Left renal cortex interstitium (tissue), 4 donors: ENCODE data around the gene AP3D1. TPM values are rescaled to one million over a fixed set of nuclear protein-coding genes. Genes with fewer than 3 reads are reported as not detected.

ENCODE experiments used
- DNase-seq, 4 donors: peaks; one replicate each; pipeline ENCODE4 v3.0.0-alpha.2; 2013; ENCODE audit warnings: low read depth in 4 of 4, low spot score in 2 of 4, missing footprints in 1 of 4
- polyA plus RNA-seq, 4 donors: library from polyadenylated mRNA; unstranded; fragments of 120-200 nt; gene quantifications; one replicate each; pipeline ENCODE4 v1.2.1, GENCODE V29; 2013; ENCODE audit not compliant: insufficient read length in 4 of 4

Gene AP3D1
- polyA plus RNA-seq, 4 donors, result 92.0 to 128 (median 113) TPM

- no peak for DNase-seq
Measured at GRCh38 chr19:2070986-2071673, 80.2 kb downstream of the AP3D1 start.

DNA sequence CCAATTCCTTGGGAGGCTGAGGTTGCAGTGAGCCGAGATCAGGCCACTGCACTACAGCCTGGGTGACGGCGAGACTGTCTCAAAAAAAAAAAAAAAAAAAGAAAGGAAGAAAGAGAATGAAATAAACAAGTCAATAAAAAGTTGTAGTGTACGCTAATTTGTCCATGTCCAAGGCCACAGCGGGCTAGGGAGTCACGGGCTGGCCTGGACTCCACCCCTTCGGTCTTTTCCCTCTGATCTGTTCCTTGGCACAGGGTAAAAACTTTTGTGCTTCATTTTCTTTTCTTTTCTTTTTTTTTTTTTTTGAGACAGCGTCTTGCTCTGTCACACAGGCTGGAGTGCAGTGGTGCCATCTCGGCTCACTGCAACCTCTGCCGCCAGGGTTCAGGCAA, 80.9 kb downstream of the AP3D1 start:
- DNase-seq, result no peak

DNA sequence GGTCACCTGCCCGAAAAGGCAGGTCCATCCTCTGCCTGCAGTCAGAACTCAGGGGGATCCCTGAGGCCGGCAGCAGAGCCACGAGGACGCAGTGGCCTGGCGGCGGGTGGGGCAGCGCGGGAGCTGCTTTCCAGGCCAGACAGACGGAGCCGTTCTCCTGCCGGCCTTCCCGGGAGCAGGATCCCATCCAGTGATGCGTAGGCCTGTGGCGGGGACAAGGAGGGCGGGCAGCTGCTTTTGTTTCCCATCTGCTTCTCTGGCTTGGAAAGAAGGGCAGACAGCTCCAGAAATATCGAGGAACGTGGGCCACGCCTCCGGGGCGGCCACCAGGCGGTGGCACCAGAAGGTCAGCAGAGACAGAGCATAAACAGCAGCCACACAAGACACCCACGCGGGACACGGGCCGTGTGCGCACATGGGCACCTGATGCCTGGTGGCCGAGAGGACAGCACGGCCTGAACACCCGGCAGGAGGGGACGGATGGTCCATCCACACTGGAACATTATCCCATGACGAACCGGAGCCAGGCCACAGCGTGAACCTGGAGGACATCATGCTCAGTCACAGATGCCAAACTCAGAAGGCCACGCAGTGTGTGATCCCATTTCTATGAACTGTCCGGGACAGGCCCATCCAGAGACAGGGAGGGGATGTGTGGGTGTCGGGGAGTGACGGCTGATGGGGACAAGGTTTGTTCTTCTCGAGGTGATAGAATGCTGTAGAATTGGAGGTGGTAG, 86.4 kb downstream of the AP3D1 start:
- DNase-seq, result no peak

DNA sequence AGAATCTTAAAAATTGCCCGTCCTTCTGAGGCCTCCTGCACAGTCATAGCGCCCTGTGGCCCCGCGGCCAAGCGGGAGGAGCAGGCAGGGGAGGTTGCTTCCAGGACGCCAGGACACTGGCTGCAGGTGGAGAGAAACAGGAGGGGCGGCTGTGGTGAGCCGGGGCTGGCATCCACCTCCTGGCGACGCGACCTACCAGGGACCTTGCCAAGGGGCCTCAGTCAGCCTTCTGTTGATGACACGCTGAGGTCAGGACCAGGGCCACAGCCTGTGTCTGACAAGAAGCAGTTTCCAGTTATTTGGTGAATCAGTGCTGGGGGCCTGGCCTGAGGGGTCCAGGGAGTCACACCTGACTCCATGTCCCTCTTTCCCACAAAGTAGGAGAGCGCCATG, 87.0 kb downstream of the AP3D1 start:
- DNase-seq, result no peak

DNA sequence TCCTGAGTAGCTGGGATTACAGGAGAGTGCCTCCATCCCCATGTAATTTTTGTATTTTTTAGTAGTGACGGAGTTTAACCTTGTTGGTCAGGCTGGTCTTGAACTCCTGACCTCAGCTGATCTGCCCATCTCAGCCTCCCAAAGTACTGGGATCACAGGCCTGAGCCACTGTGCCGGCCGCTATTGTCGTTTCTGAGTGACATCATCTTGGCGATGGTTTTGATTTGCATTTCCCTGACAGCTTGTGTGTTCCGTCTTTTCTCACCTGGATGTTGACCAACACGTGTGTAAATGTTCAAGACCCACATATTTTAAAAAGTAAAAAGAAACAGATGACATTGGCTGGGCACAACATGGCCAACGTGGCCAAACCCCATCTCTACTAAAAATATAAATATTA, 87.5 kb downstream of the AP3D1 start:
- no peak for DNase-seq

DNA sequence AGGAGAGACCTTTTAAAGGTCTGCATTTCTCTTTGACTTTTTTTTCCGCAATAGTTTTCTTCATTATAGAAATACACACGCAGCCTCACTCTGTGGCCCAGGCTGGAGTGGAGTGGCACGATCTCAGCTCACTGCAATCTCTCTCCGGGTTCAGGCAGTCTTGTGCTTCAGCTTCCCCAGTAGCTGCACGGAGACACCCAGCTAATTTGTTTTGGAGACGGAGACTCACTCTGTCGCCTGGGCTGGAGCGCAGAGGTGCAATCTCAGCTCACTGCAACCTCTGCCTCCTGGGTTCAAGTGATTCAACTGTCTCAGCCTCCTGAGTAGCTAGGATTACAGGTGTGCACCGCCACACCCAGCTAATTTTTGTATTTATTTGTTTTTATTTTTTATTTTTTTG, 88.6 kb downstream of the AP3D1 start:
- no peak for DNase-seq

DNA sequence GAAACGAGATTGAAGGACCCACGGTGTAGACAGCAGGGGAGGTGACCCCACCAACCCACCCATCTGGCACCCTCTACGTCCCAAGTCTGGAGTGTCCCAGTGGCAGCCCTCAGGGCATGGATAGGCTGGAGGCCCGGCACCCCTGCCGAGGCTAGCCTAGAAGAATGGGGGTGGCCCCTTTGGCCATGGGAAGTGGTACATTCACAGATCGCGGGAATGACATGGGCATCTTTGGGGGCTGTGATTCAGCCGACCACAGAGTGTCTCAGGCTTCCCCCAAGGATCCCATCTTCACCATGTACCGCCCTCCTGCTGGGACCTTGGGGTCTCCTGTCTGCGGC, 89.0 kb downstream of the AP3D1 start:
- DNase-seq, result no peak

GRCh38 chr19:2061495-2062388, 89.6 kb downstream of the AP3D1 start:
- DNase-seq, result peak in 3 of 4 donors; percentile 96 to 97 (median 96)

DNA sequence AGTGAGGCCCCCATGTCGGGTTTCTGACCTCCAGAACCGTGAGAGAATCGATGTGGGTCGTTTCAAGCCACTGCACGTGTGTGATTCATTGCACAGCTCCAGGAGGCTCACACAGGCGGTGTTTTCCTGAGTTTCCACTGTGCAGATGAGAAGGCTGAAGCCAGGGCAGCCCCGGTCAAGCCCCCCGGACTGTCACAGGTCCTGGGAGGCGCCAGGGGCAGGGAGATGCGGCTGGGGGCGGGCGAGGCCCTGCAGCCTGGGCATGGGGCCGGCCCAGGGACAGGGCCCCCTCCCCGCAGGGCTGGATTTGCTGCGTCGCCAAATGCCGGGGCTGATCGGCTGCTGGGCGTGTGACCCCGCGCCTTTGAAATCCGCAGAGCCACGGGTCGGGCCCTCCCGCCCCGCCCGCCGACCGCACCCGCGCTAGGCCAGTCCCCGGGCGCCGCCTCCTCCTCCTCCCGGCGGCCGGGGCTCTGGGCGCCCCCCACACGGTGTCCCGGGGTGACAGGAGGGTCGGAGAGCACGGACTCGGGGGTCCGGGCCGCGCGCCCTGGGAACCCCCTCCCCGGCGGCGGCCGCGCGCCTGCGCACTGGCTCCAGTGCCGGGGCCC, 90.4 kb downstream of the AP3D1 start:
- DNase-seq, result no peak

DNA sequence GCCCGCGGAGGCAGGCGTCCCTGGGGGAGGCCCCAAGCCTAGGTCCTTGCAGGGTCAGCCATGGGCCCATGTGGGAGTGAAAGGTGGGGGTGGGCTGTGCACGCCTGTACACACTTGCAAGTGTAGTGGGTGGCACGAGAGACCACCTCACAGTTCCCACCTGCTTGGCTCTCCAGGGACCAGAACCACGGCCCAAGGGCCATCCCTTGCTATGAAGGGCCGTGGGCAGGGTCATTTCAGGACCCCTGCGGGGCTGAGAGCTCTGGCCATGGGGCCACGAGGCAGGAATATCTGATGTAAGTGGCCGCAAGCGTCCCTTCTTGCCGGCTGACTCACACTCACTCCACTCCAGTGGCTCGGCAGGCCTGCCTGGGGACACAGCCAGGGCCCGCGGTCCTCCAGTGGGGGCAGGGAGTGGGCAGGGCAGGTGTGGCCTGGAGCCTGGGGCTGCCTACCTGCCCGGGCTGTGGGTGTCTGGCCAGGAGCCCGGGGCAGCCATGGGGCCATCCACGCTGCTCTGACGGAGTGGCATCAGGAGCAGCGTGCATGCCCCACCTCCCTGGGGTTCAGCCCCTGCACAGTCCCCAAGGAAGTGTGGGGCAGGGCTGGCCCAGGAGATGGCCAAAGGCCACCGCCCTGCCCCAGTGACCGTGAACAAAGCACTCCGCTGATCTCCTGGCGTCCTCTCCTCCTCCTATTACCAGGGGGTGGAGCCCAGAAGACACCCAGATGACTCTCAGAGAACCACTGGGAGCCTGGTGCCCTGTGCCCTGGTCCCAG, 91.8 kb downstream of the AP3D1 start:
- DNase-seq, result no peak

DNA sequence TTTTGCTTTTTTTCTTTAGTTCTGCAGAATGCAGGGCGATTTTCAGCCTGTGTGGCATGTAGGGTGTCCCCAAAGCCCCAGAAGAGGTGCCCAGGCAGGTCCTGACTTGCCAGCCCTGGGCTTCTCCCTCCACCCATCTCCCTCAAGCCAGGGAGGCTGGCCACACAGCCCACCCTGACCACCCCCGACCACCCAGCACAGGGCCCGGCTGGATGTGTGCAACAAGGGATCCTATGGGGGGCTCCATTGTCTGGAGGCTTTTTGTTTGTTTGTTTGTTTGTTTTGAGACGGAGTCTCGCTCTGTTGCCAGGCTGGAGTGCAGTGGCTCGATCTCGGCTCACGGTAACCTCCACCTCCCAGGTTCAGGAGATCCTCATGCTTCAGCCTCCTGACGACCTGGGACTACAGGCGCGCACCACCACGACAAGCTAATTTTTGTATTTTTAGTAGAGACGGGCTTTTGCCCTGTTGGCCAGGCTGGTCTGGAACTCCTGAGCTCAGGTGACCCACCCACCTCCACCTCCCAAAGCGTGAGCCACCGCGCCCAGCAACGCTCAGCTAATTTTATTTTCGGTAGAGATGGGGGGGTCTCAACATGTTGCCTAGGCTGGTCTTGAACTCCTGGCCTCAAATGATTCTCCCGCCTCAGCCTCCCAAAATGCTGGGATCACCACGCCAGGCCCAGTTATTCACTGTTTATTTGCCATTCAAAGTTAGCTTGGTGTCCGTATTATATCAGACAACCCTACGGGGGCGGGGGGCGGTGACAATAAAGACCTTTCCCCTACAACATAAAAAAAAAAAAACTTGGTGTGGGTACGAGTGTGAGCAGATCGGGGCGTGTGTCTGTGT, 92.6 kb downstream of the AP3D1 start:
- no peak for DNase-seq

- no peak for DNase-seq
Measured at GRCh38 chr19:2057484-2058469, 93.6 kb downstream of the AP3D1 start.

- no peak for DNase-seq
Measured at GRCh38 chr19:2056837-2057192, 94.6 kb downstream of the AP3D1 start.

- no peak for DNase-seq
Measured at GRCh38 chr19:2055931-2056836, 95.2 kb downstream of the AP3D1 start.

DNA sequence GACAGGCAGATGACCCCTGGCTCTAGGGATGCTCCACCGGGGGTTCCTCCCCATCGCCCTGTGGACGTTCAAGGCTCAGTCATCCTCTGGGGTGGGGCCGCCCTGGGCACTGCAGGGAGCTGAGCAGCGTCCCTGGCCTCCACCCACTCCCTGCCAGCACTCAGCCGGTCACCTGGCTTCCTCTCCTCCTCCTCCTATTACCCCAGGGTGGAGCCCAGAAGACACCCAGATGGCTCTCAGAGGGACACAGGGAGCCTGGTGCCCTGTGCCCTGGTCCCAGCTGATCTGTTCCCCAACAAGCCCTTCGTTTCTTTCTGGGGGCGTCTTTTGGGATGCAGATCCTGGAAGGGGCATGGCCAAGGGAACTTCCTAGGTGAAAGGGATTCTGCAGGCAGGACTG, 96.6 kb downstream of the AP3D1 start:
- no peak for DNase-seq

DNA sequence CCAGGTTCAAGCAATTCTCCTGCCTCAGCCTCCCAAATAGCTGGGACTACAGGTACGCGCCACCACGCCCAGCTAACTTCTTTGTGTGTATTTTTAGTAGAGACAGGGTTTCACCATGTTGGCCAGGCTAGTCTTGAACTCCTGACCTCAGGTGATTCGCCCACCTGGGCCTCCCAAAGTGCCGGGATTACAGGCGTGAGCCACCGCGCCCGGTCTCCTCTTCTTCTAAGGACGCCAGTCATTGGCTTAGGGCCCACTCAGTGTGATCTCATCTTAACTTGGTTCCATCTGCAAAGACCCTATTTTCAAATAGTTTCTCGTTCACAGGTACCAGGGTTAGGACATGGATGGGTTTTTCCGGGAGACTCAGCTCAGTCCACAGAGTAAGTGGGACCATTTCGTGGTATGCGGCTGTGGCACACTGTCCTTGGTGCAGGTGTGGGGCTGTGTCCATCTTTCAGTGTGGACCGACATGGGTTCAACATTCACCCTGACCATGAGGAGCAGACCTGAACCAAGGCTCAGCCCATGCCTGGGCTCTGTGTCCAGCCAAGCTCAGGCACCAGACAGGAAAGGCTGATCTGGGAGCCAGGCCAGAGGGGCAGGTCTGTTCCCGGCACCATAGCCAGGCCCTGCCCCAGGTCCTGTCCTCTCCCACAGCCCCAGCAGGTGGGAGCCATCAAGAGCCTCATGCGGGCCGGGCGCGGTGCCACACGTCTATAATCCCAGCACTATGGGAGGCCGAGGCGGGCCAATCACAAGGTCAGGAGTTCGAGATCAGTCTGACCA, 97.6 kb downstream of the AP3D1 start:
- no peak for DNase-seq
